ENCODE measurements around the gene FAM210B.

FAM210B gene

DNA sequence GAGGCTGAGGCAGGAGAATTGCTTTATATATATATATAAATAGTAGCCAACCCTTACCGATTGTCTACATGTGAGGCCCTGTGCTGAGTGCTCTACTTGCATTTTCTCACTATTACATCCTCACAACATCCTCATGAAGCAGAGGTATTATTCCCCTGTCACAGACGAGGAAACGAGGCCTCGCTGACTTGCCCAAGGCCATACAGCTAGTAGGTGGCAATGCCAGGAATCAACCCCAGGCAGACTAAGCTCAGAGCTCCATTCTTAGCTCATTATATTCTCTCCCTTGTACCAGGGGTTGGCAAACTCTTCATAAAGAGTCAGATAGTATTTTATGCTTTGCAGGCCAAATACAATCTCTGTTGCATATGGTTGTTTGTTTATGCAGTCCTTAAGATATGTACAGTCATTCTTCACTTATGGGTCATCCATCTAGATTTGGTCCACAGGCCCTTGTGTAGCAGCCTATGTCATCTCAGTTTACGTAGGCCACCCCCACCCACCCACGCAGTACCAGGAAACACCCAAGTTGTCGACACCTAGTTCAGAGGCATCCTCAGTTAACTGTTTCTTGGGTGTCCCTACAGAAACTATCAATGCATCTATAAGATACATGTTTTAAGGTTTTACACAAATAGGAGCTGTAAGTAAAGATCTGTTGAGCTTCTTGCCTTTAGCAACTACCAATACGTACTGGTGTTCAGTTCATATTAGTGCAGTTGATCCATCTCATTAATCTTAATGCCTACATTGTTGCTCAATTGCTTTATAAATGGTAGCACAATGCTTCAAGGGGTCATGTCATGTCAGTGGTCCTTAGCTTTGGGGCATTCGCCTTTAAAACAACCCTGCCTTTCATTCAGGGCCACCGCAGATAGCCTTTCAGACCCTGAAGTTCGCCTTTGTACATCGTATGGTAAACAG, 56.3 kb downstream of the FAM210B start:
- DNase-seq (ENCODE audit: low spot score), result no peak

DNA sequence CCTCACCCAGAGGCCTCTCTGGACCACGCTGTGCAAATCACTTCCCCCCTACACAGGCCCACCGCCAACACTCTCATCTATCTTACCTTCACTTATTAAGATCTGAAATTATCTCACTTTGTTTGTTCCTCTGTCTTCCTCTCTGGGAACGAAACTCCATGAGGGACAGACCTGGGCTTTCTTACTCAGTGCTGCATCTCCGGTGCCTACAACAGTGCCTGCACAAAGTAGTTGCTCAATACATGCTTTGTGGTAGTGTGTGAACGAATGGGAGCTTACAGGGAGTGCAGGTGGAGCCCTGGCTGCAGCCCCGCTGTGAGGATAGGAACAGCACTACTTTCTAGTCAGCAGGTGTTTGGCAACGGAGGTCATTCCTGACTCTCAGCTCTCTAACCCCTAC, 58.6 kb downstream of the FAM210B start:
- no peak for DNase-seq (ENCODE audit: low spot score)
- TF ChIP-seq, protein P1, sequence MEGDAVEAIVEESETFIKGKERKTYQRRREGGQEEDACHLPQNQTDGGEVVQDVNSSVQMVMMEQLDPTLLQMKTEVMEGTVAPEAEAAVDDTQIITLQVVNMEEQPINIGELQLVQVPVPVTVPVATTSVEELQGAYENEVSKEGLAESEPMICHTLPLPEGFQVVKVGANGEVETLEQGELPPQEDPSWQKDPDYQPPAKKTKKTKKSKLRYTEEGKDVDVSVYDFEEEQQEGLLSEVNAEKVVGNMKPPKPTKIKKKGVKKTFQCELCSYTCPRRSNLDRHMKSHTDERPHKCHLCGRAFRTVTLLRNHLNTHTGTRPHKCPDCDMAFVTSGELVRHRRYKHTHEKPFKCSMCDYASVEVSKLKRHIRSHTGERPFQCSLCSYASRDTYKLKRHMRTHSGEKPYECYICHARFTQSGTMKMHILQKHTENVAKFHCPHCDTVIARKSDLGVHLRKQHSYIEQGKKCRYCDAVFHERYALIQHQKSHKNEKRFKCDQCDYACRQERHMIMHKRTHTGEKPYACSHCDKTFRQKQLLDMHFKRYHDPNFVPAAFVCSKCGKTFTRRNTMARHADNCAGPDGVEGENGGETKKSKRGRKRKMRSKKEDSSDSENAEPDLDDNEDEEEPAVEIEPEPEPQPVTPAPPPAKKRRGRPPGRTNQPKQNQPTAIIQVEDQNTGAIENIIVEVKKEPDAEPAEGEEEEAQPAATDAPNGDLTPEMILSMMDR (IDR thresholded peaks at IDR 0.05; ENCODE audit: extremely low read depth, missing control alignments), result no peak

More for the DNA sequence above, 56.3 kb downstream of the FAM210B start:
- TF ChIP-seq, protein P1 (IDR thresholded peaks at IDR 0.05; ENCODE audit: extremely low read depth, missing control alignments), result no peak

DNA sequence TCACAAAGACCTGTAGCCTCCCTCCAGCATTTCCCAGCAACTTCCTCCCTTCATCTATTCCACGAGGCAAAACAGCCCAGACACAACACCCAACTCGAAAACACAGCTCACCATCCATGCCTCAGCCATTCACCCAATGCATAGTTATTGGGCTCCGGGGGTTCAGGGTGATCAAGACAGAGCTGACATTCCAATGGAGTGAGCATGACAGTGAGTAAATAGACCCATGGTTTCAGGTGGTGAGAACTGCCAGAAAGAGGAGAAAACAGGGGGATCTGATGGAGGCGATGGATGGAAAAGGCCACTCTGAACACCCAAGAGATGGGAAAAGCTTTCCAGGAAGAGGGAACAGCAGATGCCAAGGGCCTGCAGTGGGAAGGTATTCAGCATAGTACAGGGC, 59.1 kb downstream of the FAM210B start:
- no peak for DNase-seq (ENCODE audit: low spot score)
- TF ChIP-seq, protein P1 (IDR thresholded peaks at IDR 0.05; ENCODE audit: extremely low read depth, missing control alignments), result no peak
